ENCODE data around the gene TGFBR3. TPM values are rescaled to one million over a fixed set of nuclear protein-coding genes. Genes with fewer than 3 reads are reported as not detected.

TGFBR3 gene
- total RNA-seq, 4 donors from 2014 or later: 32.9 to 138 (median 58.8) TPM

- no peaks in the 10 kb centered on the region for H3K36me3 ChIP-seq
- H3K27me3 ChIP-seq: no peaks in the 10 kb centered on the region
- no peaks in the 10 kb centered on the region for H3K9me3 ChIP-seq
- intact Hi-C loops (cut with DNase I; ENCODE audit: low total_unique reads): no loop called here
- no peak overlapping the region for H3K4me3 ChIP-seq
- in situ Hi-C loops (cut with MboI; ENCODE audit: low pct_ligation_motif_present in 1 of 4, low pct_unique_long_range_greater_than_20kb in 1 of 4, low sequenced_read_pairs in 3 of 4): no loop called here
- H3K27ac ChIP-seq: no peak overlapping the region
- TF ChIP-seq EP300 (IDR thresholded peaks at IDR 0.05; ENCODE audit: low read depth) (no peak), POLR2AphosphoS5 (IDR thresholded peaks at IDR 0.05) (no peak), POLR2A (IDR thresholded peaks at IDR 0.05) (no peak)
- TF ChIP-seq, protein P1, sequence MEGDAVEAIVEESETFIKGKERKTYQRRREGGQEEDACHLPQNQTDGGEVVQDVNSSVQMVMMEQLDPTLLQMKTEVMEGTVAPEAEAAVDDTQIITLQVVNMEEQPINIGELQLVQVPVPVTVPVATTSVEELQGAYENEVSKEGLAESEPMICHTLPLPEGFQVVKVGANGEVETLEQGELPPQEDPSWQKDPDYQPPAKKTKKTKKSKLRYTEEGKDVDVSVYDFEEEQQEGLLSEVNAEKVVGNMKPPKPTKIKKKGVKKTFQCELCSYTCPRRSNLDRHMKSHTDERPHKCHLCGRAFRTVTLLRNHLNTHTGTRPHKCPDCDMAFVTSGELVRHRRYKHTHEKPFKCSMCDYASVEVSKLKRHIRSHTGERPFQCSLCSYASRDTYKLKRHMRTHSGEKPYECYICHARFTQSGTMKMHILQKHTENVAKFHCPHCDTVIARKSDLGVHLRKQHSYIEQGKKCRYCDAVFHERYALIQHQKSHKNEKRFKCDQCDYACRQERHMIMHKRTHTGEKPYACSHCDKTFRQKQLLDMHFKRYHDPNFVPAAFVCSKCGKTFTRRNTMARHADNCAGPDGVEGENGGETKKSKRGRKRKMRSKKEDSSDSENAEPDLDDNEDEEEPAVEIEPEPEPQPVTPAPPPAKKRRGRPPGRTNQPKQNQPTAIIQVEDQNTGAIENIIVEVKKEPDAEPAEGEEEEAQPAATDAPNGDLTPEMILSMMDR (IDR thresholded peaks at IDR 0.05): no peak
- WGBS, 2 donors (ENCODE audit: low coverage in 1 of 2): 73 to 79% methylated on average over 3 of the region's 3 CpGs
- no peak for DNase-seq
- H3K4me1 ChIP-seq: peaks cover 2 to 33% (median 9%) of the 10 kb centered on the region in 4 donors
Measured at GRCh38 chr1:91811363-91812025, 74.5 kb downstream of the TGFBR3 start.

- DNase-seq: no peak
- Histone ChIP-seq H3K9me3 (no peaks in the 10 kb centered on the region), H3K36me3 (no peaks in the 10 kb centered on the region), H3K27me3 (no peaks in the 10 kb centered on the region), H3K27ac (no peak overlapping the region), H3K4me1 (peaks cover 0 to 29% (median 8%) of the 10 kb centered on the region in 4 donors), H3K4me3 (no peak overlapping the region)
- 56 to 63% methylated on average over 3 of the region's 3 CpGs for WGBS, 2 donors (ENCODE audit: low coverage in 1 of 2)
- in situ Hi-C loops (cut with MboI; ENCODE audit: low pct_ligation_motif_present in 1 of 4, low pct_unique_long_range_greater_than_20kb in 1 of 4, low sequenced_read_pairs in 3 of 4) (no loop called here), intact Hi-C loops (cut with DNase I; ENCODE audit: low total_unique reads) (no loop called here)
- TF ChIP-seq, protein P1 (IDR thresholded peaks at IDR 0.05): no peak
Measured at GRCh38 chr1:91809317-91809716, 76.6 kb downstream of the TGFBR3 start.

GRCh38 chr1:91807921-91808620, 77.9 kb downstream of the TGFBR3 start:
- H3K4me1 ChIP-seq: peaks cover 6 to 41% (median 16%) of the 10 kb centered on the region in 4 donors
- H3K27ac ChIP-seq: no peak overlapping the region
- H3K27me3 ChIP-seq: no peaks in the 10 kb centered on the region
- H3K9me3 ChIP-seq: no peaks in the 10 kb centered on the region
- H3K36me3 ChIP-seq: no peaks in the 10 kb centered on the region
- no peak overlapping the region for H3K4me3 ChIP-seq
- in situ Hi-C loops (cut with MboI; ENCODE audit: low pct_ligation_motif_present in 1 of 4, low pct_unique_long_range_greater_than_20kb in 1 of 4, low sequenced_read_pairs in 3 of 4): no loop called here
- whole genome bisulfite sequencing, 2 donors (ENCODE audit: low coverage in 1 of 2): 80 to 97% methylated on average over 1 to 5 of the region's 5 CpGs
- TF ChIP-seq POLR2AphosphoS5 (IDR thresholded peaks at IDR 0.05): no peak
- TF ChIP-seq EP300 (IDR thresholded peaks at IDR 0.05; ENCODE audit: low read depth): no peak
- TF ChIP-seq, protein P1 (IDR thresholded peaks at IDR 0.05): no peak
- TF ChIP-seq POLR2A (IDR thresholded peaks at IDR 0.05): no peak
- intact Hi-C loops (cut with DNase I; ENCODE audit: low total_unique reads): no loop called here
- no peak for DNase-seq

DNA sequence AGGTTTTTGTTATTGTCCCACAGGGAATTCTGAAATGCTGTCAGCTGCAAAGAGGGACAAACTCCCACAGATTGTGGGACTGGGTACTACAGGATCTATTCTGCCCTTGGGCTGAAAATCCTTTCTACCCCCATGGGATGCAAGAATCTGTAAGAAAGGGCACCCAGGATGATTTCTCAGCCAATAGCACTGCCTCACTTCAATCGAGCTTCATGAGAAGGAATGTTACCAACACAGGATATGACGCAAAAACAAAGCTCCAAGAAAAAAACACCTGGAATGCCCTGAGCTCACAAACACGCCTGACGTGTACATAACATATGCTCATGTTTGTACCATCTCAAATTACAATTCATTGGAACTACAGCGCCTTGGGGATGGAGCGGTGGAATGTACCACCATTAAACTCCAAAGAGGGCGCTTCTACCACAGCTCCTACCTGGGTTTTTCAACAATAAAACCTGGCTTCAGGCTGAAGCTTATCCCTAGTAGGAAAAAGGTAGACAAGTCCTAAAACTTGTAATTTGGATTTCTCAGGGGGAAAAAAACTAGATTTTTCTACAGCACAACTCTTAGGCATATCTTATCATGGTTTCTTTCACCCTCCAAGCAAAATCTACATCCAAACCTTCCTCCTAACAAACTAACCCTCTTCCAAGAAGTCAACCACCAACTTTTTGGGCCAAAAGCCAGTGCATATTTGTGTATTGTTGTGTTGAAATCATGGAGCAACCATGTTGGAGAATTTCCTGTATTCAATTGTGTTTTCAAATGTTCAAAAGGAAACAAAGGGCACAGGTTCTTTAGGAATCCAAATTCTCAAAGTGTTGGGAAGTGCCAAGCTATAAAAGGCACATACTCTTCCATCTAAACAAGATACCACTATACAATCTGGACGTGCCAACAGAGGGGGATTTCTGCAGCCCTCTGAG, 78.9 kb downstream of the TGFBR3 start:
- Histone ChIP-seq H3K4me1 (peaks cover 7 to 40% (median 16%) of the 10 kb centered on the region in 4 donors), H3K27me3 (no peaks in the 10 kb centered on the region), H3K9me3 (no peaks in the 10 kb centered on the region), H3K27ac (peak overlapping the region in 2 of 4 donors; percentile 7 to 9), H3K36me3 (no peaks in the 10 kb centered on the region), H3K4me3 (no peak overlapping the region)
- WGBS, 2 donors (ENCODE audit: low coverage in 1 of 2): 80 to 96% methylated on average over 5 to 8 of the region's 8 CpGs
- no peak for TF ChIP-seq EP300 (IDR thresholded peaks at IDR 0.05; ENCODE audit: low read depth)
- in situ Hi-C loops (cut with MboI; ENCODE audit: low pct_ligation_motif_present in 1 of 4, low pct_unique_long_range_greater_than_20kb in 1 of 4, low sequenced_read_pairs in 3 of 4): no loop called here
- intact Hi-C loops (cut with DNase I; ENCODE audit: low total_unique reads): no loop called here
- no peak for DNase-seq
